GM12878 (cell line): ENCODE measurements around the gene HIVEP3. TPM values are rescaled to one million over a fixed set of nuclear protein-coding genes. Genes with fewer than 3 reads are reported as not detected.

Experiments used
- ATAC-seq: fragments of 200-7000 bp; cut with Tn5 transposase; 3 replicates; pipeline ENCODE4 v1.9.1; 2020; ENCODE audit warnings: mild to moderate bottlenecking, moderate library complexity
- BruUV-seq: library from RNA; stranded (reverse); fragments of 400-500 nt; replicated peaks from 2 replicates; lab custom pipeline; 2021; lab: Mats Ljungman, UMichigan
- CTCF ChIA-PET: fragments of 300-600 bp; sonication (Branson Sonifier 250); formaldehyde crosslinking; extraction: SDS; loops from one replicate; lab custom pipeline; 2021; ENCODE audit warnings: inconsistent platforms; lab: Yijun Ruan, JAX
- POLR2A ChIA-PET: fragments of 350-600 bp; formaldehyde crosslinking; extraction: SDS; loops from one replicate; lab custom pipeline; 2021; ENCODE audit warnings: inconsistent platforms; lab: Charles Lee
- RAD21 ChIA-PET: fragments of 300-600 bp; sonication (Branson Sonifier 250); formaldehyde crosslinking; loops from one replicate; lab custom pipeline; 2023; ENCODE audit warnings: antibody characterized with exemption; ENCODE audit not compliant: unreplicated experiment; lab: Charles Lee
- SMC1A ChIA-PET: fragments of 300-600 bp; sonication (Branson Sonifier 250); formaldehyde crosslinking; loops from one replicate; lab custom pipeline; 2023; ENCODE audit not compliant: unreplicated experiment, uncharacterized antibody; lab: Charles Lee
- DNase-seq: peaks from one replicate; pipeline ENCODE4 v3.0.0-alpha.2; 2011; ENCODE audit warnings: low read depth, low spot score
- FAIRE-seq: peaks from 3 replicates; lab custom pipeline; 2011; peaks lifted over from hg19 to GRCh38; lab: Jason Lieb, UNC
- H2AFZ ChIP-seq: 2 replicates; pipeline ENCODE4 v1.6.0; 2011; ENCODE audit warnings: low read depth, low read length, control low read depth; ENCODE audit not compliant: control insufficient read depth
- H3K27ac ChIP-seq: 2 replicates; pipeline ENCODE4 v1.5.1; 2011; ENCODE audit warnings: control low read depth; ENCODE audit not compliant: control insufficient read depth, insufficient read depth
- H3K27me3 ChIP-seq, 2 experiments: replicated peaks in 1 of 2; 2 replicates each; pipeline versions ENCODE4 v1.6.0 to v1.6.1; 2011; ENCODE audit warnings: low read length in 1 of 2; ENCODE audit not compliant: control insufficient read depth in 2 of 2, insufficient read depth in 2 of 2
- H3K36me3 ChIP-seq, 2 experiments: 2 replicates each; pipeline ENCODE4 v1.5.1; 2011; ENCODE audit warnings: low read length in 1 of 2; ENCODE audit not compliant: control insufficient read depth in 2 of 2, insufficient read depth in 2 of 2
- H3K4me1 ChIP-seq: 2 replicates; pipeline ENCODE4 v1.6.1; 2011; ENCODE audit warnings: mild to moderate bottlenecking, low read length, moderate library complexity, mixed read lengths; ENCODE audit not compliant: control insufficient read depth, insufficient read depth
- H3K4me2 ChIP-seq: 2 replicates; pipeline ENCODE4 v1.6.0; 2011; ENCODE audit warnings: control low read depth; ENCODE audit not compliant: control insufficient read depth, insufficient read depth
- H3K4me3 ChIP-seq: fragments of 200-600 bp; sonication (generic); 2 replicates; pipeline ENCODE4 v1.5.1; 2016
- H3K79me2 ChIP-seq: 2 replicates; pipeline ENCODE4 v1.6.0; 2011; ENCODE audit warnings: low read length; ENCODE audit not compliant: control insufficient read depth, insufficient read depth
- H3K9ac ChIP-seq: 2 replicates; pipeline ENCODE4 v1.8.0; 2011; ENCODE audit warnings: low read length, control low read depth, mixed read lengths; ENCODE audit not compliant: control insufficient read depth, insufficient read depth
- H3K9me3 ChIP-seq: replicated peaks from 3 replicates; pipeline ENCODE4 v1.5.1; 2011; ENCODE audit warnings: mild to moderate bottlenecking, low read length; ENCODE audit not compliant: control insufficient read depth, insufficient read depth
- H4K20me1 ChIP-seq: 2 replicates; pipeline ENCODE4 v1.6.0; 2011; ENCODE audit not compliant: control insufficient read depth, insufficient read depth
- ATF7 ChIP-seq: fragments of 450-650 bp; IDR thresholded peaks from 2 replicates; pipeline ENCODE4 v1.6.1; 2016; ENCODE audit warnings: low read depth, mild to moderate bottlenecking
- RELB ChIP-seq: fragments of 450-650 bp; IDR thresholded peaks from 2 replicates; pipeline ENCODE4 v1.6.1; 2017; ENCODE audit warnings: low read depth, mild to moderate bottlenecking, moderate library complexity
- RUNX3 ChIP-seq: IDR thresholded peaks from 2 replicates; pipeline ENCODE4 v1.6.1; 2012; ENCODE audit warnings: low read length, inconsistent platforms
- WGBS: methylation state at CpG from one replicate; pipeline ENCODE4 v1.1.6; 2016; ENCODE audit warnings: low lambda C conversion rate; ENCODE audit not compliant: insufficient replicate concordance, insufficient coverage; ENCODE audit errors: missing lambda C conversion rate; 5-methylcytosine and 5-hydroxymethylcytosine counted together
- in situ Hi-C: fragments of 300-500 bp; cut with MboI; formaldehyde crosslinking; loops from 9 replicates; pipeline ENCODE4 v1.14.3; 2018; ENCODE audit warnings: mixed read lengths
- intact Hi-C: fragments of 100-400 bp; cut with micrococcal nuclease; formaldehyde crosslinking; loops from one replicate; pipeline ENCODE4 v1.14.2; 2022; ENCODE audit not compliant: unreplicated experiment
- polyA plus RNA-seq, 11 experiments: library from polyadenylated mRNA; depleted of rRNA in 4 of 11; unstranded in 6 of 11; stranded (reverse) in 5 of 11; fragments of >200 nt; fragmentation: Nextera tagmentation in 4 of 11; fragmentation: Illumina TruSeq in 1 of 11; extraction: Ambion mirVana in 4 of 11; extraction: Trizol in 1 of 11; gene quantifications; 1 replicate in 1 of 11; 2 replicates in 10 of 11; pipeline versions ENCODE4 v1.2.1 to v1.2.3, GENCODE V29; 2011 to 2016; ENCODE audit warnings: inconsistent platforms in 2 of 11, missing spikeins in 2 of 11, low read depth in 1 of 11
- total RNA-seq, 4 experiments: library from RNA; depleted of rRNA in 3 of 4; stranded (reverse); fragments of >200 nt in 3 of 4; fragmentation: Illumina TruSeq in 1 of 4; extraction: Trizol in 1 of 4; gene quantifications; 2 replicates each; pipeline versions ENCODE4 v1.2.1 to v1.2.3, GENCODE V29; 2013 to 2021
- TF ChIP-seq, protein P1 (sequence below): fragments of 150-350 bp; IDR thresholded peaks from 2 replicates; pipeline ENCODE4 v1.6.1; 2014; ENCODE audit warnings: mild to moderate bottlenecking, low read depth, low read length

Gene HIVEP3
- total and polyA plus RNA-seq, 10 of the 15 experiments (the other 5 are each of a cell fraction or from before 2014, with no cell fraction given): 1.8 to 13.6 (median 3.8) TPM

DNA sequence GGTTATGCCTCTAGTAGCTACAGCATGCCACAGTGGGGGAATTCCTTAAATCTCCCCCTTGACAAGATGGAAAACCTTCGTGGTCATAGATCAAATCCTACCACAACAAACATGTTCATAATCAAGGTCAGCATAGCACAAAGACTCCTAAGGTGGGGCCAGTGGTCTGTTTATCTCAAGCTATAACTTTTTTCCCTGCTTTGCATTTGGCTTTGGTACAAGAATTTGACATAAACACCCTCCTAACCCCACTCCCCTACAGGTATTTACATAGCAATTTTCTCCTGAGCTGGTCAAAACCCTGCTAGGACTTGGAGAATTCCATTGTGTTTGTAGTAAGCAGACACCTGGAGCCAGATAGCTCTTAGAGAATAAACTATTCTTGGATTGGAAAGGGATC, 58.5 kb downstream of the HIVEP3 start:
- intact Hi-C loops: no loop called here
- no peaks in the 10 kb centered on the region for H4K20me1 ChIP-seq
- H2AFZ ChIP-seq: no peak overlapping the region
- H3K79me2 ChIP-seq: no peaks in the 10 kb centered on the region
- TF ChIP-seq RELB (0 out of 2 replicates have a peak, but pooled peaks have one; percentile 30), ATF7 (no peak), RUNX3 (peak; percentile 31; the same call in 1 of the 2 replicates)
- TF ChIP-seq, protein P1, sequence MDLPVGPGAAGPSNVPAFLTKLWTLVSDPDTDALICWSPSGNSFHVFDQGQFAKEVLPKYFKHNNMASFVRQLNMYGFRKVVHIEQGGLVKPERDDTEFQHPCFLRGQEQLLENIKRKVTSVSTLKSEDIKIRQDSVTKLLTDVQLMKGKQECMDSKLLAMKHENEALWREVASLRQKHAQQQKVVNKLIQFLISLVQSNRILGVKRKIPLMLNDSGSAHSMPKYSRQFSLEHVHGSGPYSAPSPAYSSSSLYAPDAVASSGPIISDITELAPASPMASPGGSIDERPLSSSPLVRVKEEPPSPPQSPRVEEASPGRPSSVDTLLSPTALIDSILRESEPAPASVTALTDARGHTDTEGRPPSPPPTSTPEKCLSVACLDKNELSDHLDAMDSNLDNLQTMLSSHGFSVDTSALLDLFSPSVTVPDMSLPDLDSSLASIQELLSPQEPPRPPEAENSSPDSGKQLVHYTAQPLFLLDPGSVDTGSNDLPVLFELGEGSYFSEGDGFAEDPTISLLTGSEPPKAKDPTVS: no peak
- in situ Hi-C loops: no loop called here
- ChIA-PET CTCF (interaction anchor here (1.2 to 3.4 kb wide), 8 partner anchors 9 to 344 kb away, joined by 3 to 15 read pairs (median 6); no protein-coding TSS in a partner anchor), SMC1A (interaction anchor here (0.8 to 3.1 kb wide), 13 partner anchors 8 to 287 kb away, joined by 3 to 14 read pairs (median 5); no protein-coding TSS in a partner anchor), RAD21 (interaction anchor here (1.0 to 2.8 kb wide), 7 partner anchors 31 to 174 kb away, joined by 3 to 11 read pairs (median 4); no protein-coding TSS in a partner anchor), POLR2A (interaction anchor here (1.3 to 1.6 kb wide), 2 partner anchors 13 to 174 kb away, joined by 5 read pairs; no protein-coding TSS in a partner anchor)
- H3K4me3 ChIP-seq: no peak overlapping the region
- H3K27ac ChIP-seq: peak overlapping the region; percentile 37
- ATAC-seq (peak; percentile 49), FAIRE-seq (no peak), DNase-seq (no peak)
- H3K4me1 ChIP-seq: peaks cover 9% of the 10 kb centered on the region
- peak overlapping the region; percentile 62 for H3K4me2 ChIP-seq
- H3K27me3 ChIP-seq: no peaks in the 10 kb centered on the region; a peak in 1 of 4 replicates
- WGBS: 0% methylated on average over 1 of the region's 1 CpG
- no TSS peak for BruUV-seq
- no peak overlapping the region for H3K9ac ChIP-seq
- no peaks in the 10 kb centered on the region for H3K36me3 ChIP-seq
- no peaks in the 10 kb centered on the region; the same call in 2 of the 3 replicates for H3K9me3 ChIP-seq
